Osteoblast (primary cell): ENCODE measurements around the gene SET. TPM values are rescaled to one million over a fixed set of nuclear protein-coding genes. Genes with fewer than 3 reads are reported as not detected.
"Not testable (repeated sequence)": the region's sequence is repeated elsewhere in the genome, so short reads cannot be mapped to it uniquely, and the experiment has no call there.

Source experiments
- DNase-seq: peaks from one replicate; pipeline ENCODE4 v3.0.0; 2011; ENCODE audit warnings: low spot score, mixed read lengths; ENCODE audit not compliant: insufficient read length; ENCODE audit errors: missing footprints
- H2AFZ ChIP-seq: 2 replicates; pipeline ENCODE4 v1.6.0; 2011; ENCODE audit warnings: mild to moderate bottlenecking, low read length
- H3K27ac ChIP-seq: 2 replicates; pipeline ENCODE4 v1.5.1; 2011; ENCODE audit warnings: mild to moderate bottlenecking, low read depth, low read length, moderate library complexity
- H3K27me3 ChIP-seq: 2 replicates; pipeline ENCODE4 v1.6.0; 2012; ENCODE audit warnings: mild to moderate bottlenecking, control low read depth, inconsistent platforms, low read length, moderate library complexity; ENCODE audit not compliant: insufficient read depth
- H3K36me3 ChIP-seq: 2 replicates; pipeline ENCODE4 v1.5.1; 2011; ENCODE audit warnings: mild to moderate bottlenecking, low read length, control low read depth, moderate library complexity; ENCODE audit not compliant: insufficient read depth
- H3K4me1 ChIP-seq: 2 replicates; pipeline ENCODE4 v1.5.1; 2011; ENCODE audit warnings: mild to moderate bottlenecking, low read length, control low read depth, moderate library complexity; ENCODE audit not compliant: insufficient read depth
- H3K4me2 ChIP-seq: 2 replicates; pipeline ENCODE4 v1.6.0; 2011; ENCODE audit warnings: mild to moderate bottlenecking, low read length; ENCODE audit not compliant: insufficient read depth
- H3K4me3 ChIP-seq: fragments of 200-600 bp; sonication (generic); 3 replicates; pipeline ENCODE4 v1.5.1; 2012; ENCODE audit warnings: mild to moderate bottlenecking, low read length, inconsistent platforms; ENCODE audit not compliant: insufficient read depth
- H3K79me2 ChIP-seq: 2 replicates; pipeline ENCODE4 v1.6.0; 2012; ENCODE audit warnings: mild to moderate bottlenecking, low read length, control low read depth, inconsistent platforms; ENCODE audit not compliant: insufficient read depth
- H3K9me3 ChIP-seq: 2 replicates; pipeline ENCODE4 v1.5.1; 2011; ENCODE audit warnings: low read depth, low read length, control low read depth
- H4K20me1 ChIP-seq: 2 replicates; pipeline ENCODE4 v1.6.0; 2012; ENCODE audit warnings: mild to moderate bottlenecking, low read length, control low read depth; ENCODE audit not compliant: insufficient read depth
- total RNA-seq: library from RNA; depleted of rRNA; stranded (reverse); fragments of >200 nt; gene quantifications from 2 replicates; pipeline ENCODE4 v1.2.3, GENCODE V29; 2012
- TF ChIP-seq, protein P1 (sequence below): IDR thresholded peaks from 2 replicates; pipeline ENCODE4 v1.5.1; 2011; ENCODE audit warnings: mild to moderate bottlenecking, low read depth, low read length, moderate library complexity; ENCODE audit errors: extremely low read depth

Gene SET
- total RNA-seq, 1 donor, result 397 TPM

DNA sequence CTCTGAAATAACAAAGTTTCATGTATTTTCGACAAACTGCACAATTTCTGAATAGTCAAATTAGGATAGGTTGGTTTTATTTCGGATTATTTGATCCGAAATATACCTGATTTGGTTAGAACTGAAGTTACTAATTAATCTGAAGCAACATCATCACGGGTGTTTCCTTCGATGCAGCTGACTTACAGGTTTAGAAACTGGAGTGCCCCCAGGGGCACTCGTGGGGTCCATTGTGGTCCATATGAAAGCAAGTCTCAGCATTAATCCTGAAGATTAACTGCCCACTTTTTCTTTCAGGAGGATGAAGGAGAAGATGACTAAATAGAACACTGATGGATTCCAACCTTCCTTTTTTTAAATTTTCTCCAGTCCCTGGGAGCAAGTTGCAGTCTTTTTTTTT lies 5.3 kb downstream of the SET start:
- no peaks in the 10 kb centered on the region for H3K27me3 ChIP-seq
- DNase-seq, result peak; percentile 68
- H3K79me2 ChIP-seq, result peaks cover 39% of the 10 kb centered on the region
- no peak overlapping the region for H3K4me2 ChIP-seq
- H3K9me3 ChIP-seq, result no peaks in the 10 kb centered on the region
- H3K27ac ChIP-seq, result no peak overlapping the region
- H2AFZ ChIP-seq, result no peak overlapping the region
- H3K4me1 ChIP-seq, result peaks cover 17% of the 10 kb centered on the region
- H3K36me3 ChIP-seq, result peaks cover 57% of the 10 kb centered on the region
- H3K4me3 ChIP-seq, result no peak overlapping the region
- TF ChIP-seq, protein P1, sequence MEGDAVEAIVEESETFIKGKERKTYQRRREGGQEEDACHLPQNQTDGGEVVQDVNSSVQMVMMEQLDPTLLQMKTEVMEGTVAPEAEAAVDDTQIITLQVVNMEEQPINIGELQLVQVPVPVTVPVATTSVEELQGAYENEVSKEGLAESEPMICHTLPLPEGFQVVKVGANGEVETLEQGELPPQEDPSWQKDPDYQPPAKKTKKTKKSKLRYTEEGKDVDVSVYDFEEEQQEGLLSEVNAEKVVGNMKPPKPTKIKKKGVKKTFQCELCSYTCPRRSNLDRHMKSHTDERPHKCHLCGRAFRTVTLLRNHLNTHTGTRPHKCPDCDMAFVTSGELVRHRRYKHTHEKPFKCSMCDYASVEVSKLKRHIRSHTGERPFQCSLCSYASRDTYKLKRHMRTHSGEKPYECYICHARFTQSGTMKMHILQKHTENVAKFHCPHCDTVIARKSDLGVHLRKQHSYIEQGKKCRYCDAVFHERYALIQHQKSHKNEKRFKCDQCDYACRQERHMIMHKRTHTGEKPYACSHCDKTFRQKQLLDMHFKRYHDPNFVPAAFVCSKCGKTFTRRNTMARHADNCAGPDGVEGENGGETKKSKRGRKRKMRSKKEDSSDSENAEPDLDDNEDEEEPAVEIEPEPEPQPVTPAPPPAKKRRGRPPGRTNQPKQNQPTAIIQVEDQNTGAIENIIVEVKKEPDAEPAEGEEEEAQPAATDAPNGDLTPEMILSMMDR, result no peak
- H4K20me1 ChIP-seq, result peaks cover 30% of the 10 kb centered on the region

DNA sequence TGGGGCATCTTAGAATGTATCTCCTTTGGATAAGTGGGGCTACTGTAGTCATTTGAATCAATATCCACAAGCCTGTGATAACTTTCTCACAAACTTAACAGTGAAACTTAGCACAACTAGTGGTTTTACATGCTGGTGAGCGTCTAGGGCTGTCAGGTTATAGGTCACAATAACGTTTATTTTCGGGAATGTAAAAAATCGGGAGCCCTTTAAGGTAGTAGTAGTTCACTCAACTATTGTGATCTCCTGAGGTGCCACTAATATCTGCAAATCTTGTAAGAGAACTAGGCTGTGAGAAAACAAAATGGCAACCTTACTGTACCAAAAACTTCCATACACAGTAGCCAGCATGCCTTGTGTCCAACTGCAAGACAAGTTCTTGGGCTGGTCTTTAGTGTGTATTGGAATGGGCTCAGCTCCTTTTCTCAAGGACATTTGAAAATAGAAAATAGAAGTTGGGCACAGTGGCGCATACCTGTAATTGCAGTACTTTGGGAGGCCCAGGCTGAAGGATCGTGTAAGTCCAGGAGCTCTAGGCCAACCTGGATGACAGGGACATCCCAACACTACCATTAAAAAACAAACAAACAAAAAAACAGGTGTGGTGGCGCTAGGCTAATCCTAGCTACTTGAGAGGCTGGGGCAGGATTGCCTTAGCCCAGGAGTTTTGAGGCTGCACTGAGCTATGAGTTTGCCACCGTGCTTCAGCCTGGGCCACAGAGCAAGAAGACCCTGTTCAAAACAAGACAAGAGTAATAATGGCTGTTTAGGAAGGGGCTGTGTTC lies 8.1 kb downstream of the SET start:
- H3K79me2 ChIP-seq, result peaks cover 15% of the 10 kb centered on the region
- peaks cover 8% of the 10 kb centered on the region for H4K20me1 ChIP-seq
- H3K36me3 ChIP-seq, result peaks cover 45% of the 10 kb centered on the region
- no peak overlapping the region for H3K27ac ChIP-seq
- TF ChIP-seq, protein P1, result no peak
- H3K4me2 ChIP-seq, result no peak overlapping the region
- no peak for DNase-seq
- no peak overlapping the region for H3K4me3 ChIP-seq
- peaks cover 4% of the 10 kb centered on the region for H3K4me1 ChIP-seq
- no peaks in the 10 kb centered on the region for H3K9me3 ChIP-seq
- no peak overlapping the region for H2AFZ ChIP-seq
- no peaks in the 10 kb centered on the region for H3K27me3 ChIP-seq

DNA sequence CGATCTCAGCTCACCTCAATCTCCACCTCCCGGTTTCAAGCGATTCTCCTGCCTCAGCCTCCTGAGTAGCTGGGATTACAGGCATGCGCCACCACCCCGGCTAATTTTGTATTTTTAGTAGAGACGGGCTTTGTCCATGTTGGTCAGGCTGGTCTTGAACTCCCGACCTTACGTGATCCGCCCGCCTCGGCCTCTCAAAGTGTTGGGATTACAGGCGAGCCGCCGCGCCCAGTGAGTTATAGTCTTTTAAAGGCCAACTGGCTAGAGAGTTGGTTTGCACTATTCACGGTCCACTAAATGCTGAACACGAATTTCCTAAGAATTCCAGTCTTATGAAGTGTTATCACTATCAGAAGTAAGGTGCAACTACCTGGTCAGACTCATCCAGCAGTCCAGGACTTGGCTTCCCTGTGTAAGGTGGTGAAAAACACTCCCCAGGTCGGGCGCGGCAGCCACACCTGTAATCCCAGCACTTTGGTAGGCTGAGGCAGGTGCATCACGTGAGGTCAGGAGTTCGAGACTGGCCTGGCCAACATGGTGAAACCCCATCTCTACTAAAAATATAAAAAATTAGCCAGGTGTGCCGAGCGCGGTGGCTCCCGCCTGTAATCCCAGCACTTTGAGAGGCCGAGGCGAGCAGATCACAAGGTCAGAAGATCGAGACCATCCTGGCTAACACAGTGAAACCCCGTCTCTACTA lies 10.2 kb downstream of the SET start:
- not testable (repeated sequence) for H2AFZ ChIP-seq, H3K4me3 ChIP-seq, DNase-seq, H3K79me2 ChIP-seq, H4K20me1 ChIP-seq, H3K9me3 ChIP-seq, H3K4me2 ChIP-seq, H3K4me1 ChIP-seq, H3K27me3 ChIP-seq, H3K27ac ChIP-seq
- H3K36me3 ChIP-seq, result peaks cover 24% of the 10 kb centered on the region

DNA sequence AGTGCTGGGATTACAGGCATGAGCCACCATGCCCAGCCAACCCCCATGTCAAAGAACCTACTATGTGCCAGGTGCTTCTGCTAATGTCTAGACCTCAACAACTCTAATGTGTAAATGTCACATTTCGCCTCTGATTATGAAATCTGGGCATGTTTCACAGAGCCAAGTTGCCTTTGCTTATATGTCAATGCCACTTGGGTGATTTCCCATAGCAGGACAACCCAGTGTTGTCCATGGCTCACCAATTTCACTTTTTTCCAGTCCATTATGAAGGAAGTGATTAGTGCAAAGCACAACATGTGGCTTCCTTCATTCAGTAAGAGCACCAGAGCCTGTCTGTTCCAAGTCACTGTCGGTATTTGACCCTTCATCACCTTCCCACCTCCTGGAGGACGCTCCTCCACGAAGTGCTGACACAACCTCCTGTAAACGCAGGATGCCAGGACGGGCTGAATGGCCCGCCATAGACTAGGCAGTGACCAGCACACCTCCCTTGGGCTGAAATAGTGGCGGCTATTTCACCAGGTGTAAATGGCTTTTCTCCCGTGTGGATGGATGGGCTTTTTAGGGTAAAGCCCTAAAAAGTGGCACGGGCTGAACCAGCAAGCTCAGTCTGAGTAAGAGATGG lies 12.3 kb downstream of the SET start:
- no peaks in the 10 kb centered on the region for H3K79me2 ChIP-seq
- H3K4me3 ChIP-seq, result no peak overlapping the region
- no peaks in the 10 kb centered on the region for H4K20me1 ChIP-seq
- peaks cover 10% of the 10 kb centered on the region for H3K36me3 ChIP-seq
- peaks cover 4% of the 10 kb centered on the region for H3K4me1 ChIP-seq
- peak; percentile 41 for DNase-seq
- no peaks in the 10 kb centered on the region for H3K9me3 ChIP-seq
- H2AFZ ChIP-seq, result no peak overlapping the region
- no peak overlapping the region for H3K27ac ChIP-seq
- TF ChIP-seq, protein P1, result no peak
- H3K27me3 ChIP-seq, result no peaks in the 10 kb centered on the region
- no peak overlapping the region for H3K4me2 ChIP-seq
